K562 (cell line): ENCODE results near the gene TPX2. TPM values are rescaled to one million over a fixed set of nuclear protein-coding genes. Genes with fewer than 3 reads are reported as not detected.

ENCODE experiments used
- CHD4 ChIP-seq: fragments of 200-600 bp; sonication (generic); IDR thresholded peaks from 3 replicates; pipeline ENCODE4 v1.6.1; 2012; ENCODE audit warnings: low read depth, mild to moderate bottlenecking, mixed read lengths, low read length, inconsistent platforms; ENCODE audit not compliant: insufficient read depth, insufficient replicate concordance, poor library complexity, severe bottlenecking
- POLR2A ChIP-seq: fragments of 450-650 bp; conservative IDR thresholded peaks from 2 replicates; pipeline ENCODE4 v1.6.1; 2016
- RB1 ChIP-seq: fragments of 450-650 bp; IDR thresholded peaks from 2 replicates; pipeline ENCODE4 v1.6.1; 2017; ENCODE audit warnings: low read depth, mild to moderate bottlenecking
- SLC30A9 ChIP-seq: fragments of 250-450 bp; sonication (Bioruptor Pico); IDR thresholded peaks from 2 replicates; pipeline ENCODE4 v1.8.0; 2022; ENCODE audit warnings: mild to moderate bottlenecking, moderate library complexity
- SUPT5H ChIP-seq: fragments of 450-650 bp; IDR thresholded peaks from 2 replicates; pipeline ENCODE4 v1.6.1; 2016
- ZNF311 ChIP-seq: fragments of 250-450 bp; sonication (Bioruptor Pico); IDR thresholded peaks from 2 replicates; pipeline ENCODE4 v1.4.0; 2020; ENCODE audit warnings: mild to moderate bottlenecking, moderate library complexity
- ZNF77 ChIP-seq: fragments of 250-450 bp; sonication (Bioruptor Pico); IDR thresholded peaks from 2 replicates; pipeline ENCODE4 v1.5.0; 2020
- polyA plus RNA-seq, 8 experiments: library from polyadenylated mRNA; depleted of rRNA in 4 of 8; stranded (reverse) in 5 of 8; unstranded in 3 of 8; fragments of >200 nt; fragmentation: Nextera tagmentation in 2 of 8; fragmentation: Illumina TruSeq in 1 of 8; extraction: Ambion mirVana in 2 of 8; extraction: Trizol in 1 of 8; gene quantifications; 2 replicates each; pipeline versions ENCODE4 v1.2.1 to v1.2.3, GENCODE V29; 2011 to 2014; ENCODE audit warnings: inconsistent platforms in 1 of 8, missing spikeins in 1 of 8
- total RNA-seq, 7 experiments: library from RNA; depleted of rRNA in 6 of 7; stranded (reverse); fragments of >200 nt in 6 of 7; fragmentation: Illumina TruSeq in 2 of 7; extraction: Trizol in 2 of 7; gene quantifications; 2 replicates each; pipeline versions ENCODE4 v1.2.1 to v1.2.3, GENCODE V29; 2011 to 2021; ENCODE audit warnings: low replicate concordance in 1 of 7
- TF ChIP-seq, protein P1 (sequence below), 3 experiments: IDR thresholded peaks in 2 of 3; conservative IDR thresholded peaks in 1 of 3; 2 replicates each; pipeline ENCODE4 v1.5.1; 2011 to 2012; ENCODE audit warnings: low read length in 3 of 3, mild to moderate bottlenecking in 3 of 3, control low read depth in 2 of 3, improper control_type of control experiment in 1 of 3, inconsistent platforms in 1 of 3, low read depth in 1 of 3, mixed read lengths in 1 of 3, moderate library complexity in 1 of 3; ENCODE audit not compliant: insufficient read depth in 2 of 3
- TF ChIP-seq, protein P2 (sequence below): sonication (generic); formaldehyde crosslinking; IDR thresholded peaks from 2 replicates; pipeline ENCODE4 v1.8.0; 2023; ENCODE audit warnings: missing genetic modification reagents, mild to moderate bottlenecking, borderline replicate concordance
- TF ChIP-seq, protein P3 (sequence below): sonication (generic); formaldehyde crosslinking; IDR thresholded peaks from 2 replicates; pipeline ENCODE4 v1.8.0; 2022; ENCODE audit warnings: mild to moderate bottlenecking, missing genetic modification reagents
- TF ChIP-seq, protein P4 (sequence below): fragments of 450-650 bp; formaldehyde crosslinking; IDR thresholded peaks from 2 replicates; pipeline ENCODE4 v1.4.0; 2020; ENCODE audit warnings: mild to moderate bottlenecking, moderate library complexity

Gene TPX2
- total and polyA plus RNA-seq, 9 of the 15 experiments (the other 6 are each of a cell fraction or from before 2014, with no cell fraction given): 48.0 to 241 (median 133) TPM

DNA sequence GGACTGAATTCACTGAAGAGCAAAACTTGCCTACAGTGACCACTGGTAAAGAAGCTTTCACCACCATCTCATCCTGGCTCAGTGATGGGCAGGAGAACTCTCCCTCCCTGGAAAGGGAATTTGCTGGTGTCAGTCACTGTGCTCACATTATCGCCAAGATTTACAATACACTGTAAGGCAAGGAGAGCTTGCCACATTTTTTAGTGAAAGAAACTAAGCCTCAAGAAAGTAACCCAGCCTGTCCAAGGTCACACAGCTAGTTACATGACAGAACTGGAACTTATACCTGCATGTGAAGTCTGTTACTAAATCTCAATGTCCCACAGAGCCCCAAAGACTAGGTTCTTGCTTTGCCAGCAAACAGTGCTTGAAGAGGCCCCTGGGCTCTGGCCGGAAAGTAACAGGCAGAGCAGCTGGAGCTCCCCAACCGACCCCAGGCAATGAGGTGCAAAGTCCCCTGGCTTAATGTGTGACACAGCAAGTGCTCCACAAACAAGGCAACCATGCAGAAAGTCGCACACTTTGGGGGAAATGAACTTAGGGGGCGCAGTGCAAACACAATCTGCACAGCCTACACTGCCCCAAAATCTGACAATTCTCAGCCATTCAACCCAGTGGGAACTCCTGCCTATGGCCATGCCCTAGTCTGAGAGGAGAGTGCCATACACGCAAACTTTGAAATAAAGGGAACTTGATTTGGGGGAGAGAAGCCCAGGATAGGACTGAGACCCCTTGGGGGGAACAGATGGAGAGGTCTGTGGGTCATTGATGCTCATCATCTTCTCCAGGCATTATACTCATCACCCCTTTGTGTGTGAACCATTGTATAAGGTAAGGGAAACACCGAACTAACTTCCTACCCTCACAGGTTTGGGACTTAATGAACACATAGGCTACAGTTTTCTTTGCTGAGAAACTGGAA is 18.3 kb upstream of the TPX2 start (continued):
- TF ChIP-seq, protein P1, sequence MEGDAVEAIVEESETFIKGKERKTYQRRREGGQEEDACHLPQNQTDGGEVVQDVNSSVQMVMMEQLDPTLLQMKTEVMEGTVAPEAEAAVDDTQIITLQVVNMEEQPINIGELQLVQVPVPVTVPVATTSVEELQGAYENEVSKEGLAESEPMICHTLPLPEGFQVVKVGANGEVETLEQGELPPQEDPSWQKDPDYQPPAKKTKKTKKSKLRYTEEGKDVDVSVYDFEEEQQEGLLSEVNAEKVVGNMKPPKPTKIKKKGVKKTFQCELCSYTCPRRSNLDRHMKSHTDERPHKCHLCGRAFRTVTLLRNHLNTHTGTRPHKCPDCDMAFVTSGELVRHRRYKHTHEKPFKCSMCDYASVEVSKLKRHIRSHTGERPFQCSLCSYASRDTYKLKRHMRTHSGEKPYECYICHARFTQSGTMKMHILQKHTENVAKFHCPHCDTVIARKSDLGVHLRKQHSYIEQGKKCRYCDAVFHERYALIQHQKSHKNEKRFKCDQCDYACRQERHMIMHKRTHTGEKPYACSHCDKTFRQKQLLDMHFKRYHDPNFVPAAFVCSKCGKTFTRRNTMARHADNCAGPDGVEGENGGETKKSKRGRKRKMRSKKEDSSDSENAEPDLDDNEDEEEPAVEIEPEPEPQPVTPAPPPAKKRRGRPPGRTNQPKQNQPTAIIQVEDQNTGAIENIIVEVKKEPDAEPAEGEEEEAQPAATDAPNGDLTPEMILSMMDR (IDR thresholded peaks at IDR 0.05 in 2 of 3, conservative IDR thresholded peaks at IDR 0.05 in 1 of 3; ENCODE audit: insufficient read depth in 2 of 3, low read depth in 1 of 3, low read length in 3 of 3): peak in 2 of 3 experiments; percentile 25 to 35; a peak in 2 of 6 replicates
- TF ChIP-seq POLR2A (no peak), RB1 (no peak), ZNF77 (CRISPR knock-in tag) (no peak), SLC30A9 (CRISPR knock-in tag) (no peak), ZNF311 (CRISPR knock-in tag) (no peak), SUPT5H (no peak), CHD4 (no peak)
- TF ChIP-seq, protein P2, sequence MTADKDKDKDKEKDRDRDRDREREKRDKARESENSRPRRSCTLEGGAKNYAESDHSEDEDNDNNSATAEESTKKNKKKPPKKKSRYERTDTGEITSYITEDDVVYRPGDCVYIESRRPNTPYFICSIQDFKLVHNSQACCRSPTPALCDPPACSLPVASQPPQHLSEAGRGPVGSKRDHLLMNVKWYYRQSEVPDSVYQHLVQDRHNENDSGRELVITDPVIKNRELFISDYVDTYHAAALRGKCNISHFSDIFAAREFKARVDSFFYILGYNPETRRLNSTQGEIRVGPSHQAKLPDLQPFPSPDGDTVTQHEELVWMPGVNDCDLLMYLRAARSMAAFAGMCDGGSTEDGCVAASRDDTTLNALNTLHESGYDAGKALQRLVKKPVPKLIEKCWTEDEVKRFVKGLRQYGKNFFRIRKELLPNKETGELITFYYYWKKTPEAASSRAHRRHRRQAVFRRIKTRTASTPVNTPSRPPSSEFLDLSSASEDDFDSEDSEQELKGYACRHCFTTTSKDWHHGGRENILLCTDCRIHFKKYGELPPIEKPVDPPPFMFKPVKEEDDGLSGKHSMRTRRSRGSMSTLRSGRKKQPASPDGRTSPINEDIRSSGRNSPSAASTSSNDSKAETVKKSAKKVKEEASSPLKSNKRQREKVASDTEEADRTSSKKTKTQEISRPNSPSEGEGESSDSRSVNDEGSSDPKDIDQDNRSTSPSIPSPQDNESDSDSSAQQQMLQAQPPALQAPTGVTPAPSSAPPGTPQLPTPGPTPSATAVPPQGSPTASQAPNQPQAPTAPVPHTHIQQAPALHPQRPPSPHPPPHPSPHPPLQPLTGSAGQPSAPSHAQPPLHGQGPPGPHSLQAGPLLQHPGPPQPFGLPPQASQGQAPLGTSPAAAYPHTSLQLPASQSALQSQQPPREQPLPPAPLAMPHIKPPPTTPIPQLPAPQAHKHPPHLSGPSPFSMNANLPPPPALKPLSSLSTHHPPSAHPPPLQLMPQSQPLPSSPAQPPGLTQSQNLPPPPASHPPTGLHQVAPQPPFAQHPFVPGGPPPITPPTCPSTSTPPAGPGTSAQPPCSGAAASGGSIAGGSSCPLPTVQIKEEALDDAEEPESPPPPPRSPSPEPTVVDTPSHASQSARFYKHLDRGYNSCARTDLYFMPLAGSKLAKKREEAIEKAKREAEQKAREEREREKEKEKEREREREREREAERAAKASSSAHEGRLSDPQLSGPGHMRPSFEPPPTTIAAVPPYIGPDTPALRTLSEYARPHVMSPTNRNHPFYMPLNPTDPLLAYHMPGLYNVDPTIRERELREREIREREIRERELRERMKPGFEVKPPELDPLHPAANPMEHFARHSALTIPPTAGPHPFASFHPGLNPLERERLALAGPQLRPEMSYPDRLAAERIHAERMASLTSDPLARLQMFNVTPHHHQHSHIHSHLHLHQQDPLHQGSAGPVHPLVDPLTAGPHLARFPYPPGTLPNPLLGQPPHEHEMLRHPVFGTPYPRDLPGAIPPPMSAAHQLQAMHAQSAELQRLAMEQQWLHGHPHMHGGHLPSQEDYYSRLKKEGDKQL (CRISPR knock-in tag): no peak
- TF ChIP-seq, protein P3, sequence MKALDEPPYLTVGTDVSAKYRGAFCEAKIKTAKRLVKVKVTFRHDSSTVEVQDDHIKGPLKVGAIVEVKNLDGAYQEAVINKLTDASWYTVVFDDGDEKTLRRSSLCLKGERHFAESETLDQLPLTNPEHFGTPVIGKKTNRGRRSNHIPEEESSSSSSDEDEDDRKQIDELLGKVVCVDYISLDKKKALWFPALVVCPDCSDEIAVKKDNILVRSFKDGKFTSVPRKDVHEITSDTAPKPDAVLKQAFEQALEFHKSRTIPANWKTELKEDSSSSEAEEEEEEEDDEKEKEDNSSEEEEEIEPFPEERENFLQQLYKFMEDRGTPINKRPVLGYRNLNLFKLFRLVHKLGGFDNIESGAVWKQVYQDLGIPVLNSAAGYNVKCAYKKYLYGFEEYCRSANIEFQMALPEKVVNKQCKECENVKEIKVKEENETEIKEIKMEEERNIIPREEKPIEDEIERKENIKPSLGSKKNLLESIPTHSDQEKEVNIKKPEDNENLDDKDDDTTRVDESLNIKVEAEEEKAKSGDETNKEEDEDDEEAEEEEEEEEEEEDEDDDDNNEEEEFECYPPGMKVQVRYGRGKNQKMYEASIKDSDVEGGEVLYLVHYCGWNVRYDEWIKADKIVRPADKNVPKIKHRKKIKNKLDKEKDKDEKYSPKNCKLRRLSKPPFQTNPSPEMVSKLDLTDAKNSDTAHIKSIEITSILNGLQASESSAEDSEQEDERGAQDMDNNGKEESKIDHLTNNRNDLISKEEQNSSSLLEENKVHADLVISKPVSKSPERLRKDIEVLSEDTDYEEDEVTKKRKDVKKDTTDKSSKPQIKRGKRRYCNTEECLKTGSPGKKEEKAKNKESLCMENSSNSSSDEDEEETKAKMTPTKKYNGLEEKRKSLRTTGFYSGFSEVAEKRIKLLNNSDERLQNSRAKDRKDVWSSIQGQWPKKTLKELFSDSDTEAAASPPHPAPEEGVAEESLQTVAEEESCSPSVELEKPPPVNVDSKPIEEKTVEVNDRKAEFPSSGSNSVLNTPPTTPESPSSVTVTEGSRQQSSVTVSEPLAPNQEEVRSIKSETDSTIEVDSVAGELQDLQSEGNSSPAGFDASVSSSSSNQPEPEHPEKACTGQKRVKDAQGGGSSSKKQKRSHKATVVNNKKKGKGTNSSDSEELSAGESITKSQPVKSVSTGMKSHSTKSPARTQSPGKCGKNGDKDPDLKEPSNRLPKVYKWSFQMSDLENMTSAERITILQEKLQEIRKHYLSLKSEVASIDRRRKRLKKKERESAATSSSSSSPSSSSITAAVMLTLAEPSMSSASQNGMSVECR: 0 out of 2 replicates have a peak, but pooled peaks have one; percentile 43
- TF ChIP-seq, protein P4, sequence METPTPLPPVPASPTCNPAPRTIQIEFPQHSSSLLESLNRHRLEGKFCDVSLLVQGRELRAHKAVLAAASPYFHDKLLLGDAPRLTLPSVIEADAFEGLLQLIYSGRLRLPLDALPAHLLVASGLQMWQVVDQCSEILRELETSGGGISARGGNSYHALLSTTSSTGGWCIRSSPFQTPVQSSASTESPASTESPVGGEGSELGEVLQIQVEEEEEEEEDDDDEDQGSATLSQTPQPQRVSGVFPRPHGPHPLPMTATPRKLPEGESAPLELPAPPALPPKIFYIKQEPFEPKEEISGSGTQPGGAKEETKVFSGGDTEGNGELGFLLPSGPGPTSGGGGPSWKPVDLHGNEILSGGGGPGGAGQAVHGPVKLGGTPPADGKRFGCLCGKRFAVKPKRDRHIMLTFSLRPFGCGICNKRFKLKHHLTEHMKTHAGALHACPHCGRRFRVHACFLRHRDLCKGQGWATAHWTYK (CRISPR knock-in tag): 0 out of 2 replicates have a peak, but pooled peaks have one; percentile 4
